A673 (cell line): Measurements from ENCODE around the gene ST7L.

Source experiments
- EZH2 ChIP-seq: fragments of 200-600 bp; sonication (generic); IDR thresholded peaks from 2 replicates; pipeline ENCODE4 v1.6.1; 2017; ENCODE audit warnings: borderline replicate concordance, low read depth, mild to moderate bottlenecking, mixed read lengths, antibody characterized with exemption, low read length; ENCODE audit not compliant: poor library complexity, severe bottlenecking
- TF ChIP-seq, protein P1 (sequence below): fragments of 300-800, 200-600 bp; sonication (generic); conservative IDR thresholded peaks from 2 replicates; pipeline ENCODE4 v1.5.1; 2017; ENCODE audit warnings: low read depth, mild to moderate bottlenecking, antibody characterized with exemption, low read length, moderate library complexity, mixed read lengths

DNA sequence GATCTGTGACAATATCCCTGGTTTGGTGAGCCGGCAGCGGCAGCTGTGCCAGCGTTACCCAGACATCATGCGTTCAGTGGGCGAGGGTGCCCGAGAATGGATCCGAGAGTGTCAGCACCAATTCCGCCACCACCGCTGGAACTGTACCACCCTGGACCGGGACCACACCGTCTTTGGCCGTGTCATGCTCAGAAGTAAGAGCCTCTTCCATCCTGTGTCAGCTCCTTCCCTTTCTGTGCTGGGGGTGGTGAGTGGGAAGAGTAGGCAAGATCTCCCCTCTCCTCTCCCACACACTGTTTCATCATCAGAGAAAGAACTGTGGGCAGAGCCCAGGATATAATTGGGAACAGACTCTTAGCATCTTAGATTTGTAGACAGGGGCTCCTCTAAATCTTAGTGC lies 104.0 kb downstream of the ST7L start:
- TF ChIP-seq, protein P1, sequence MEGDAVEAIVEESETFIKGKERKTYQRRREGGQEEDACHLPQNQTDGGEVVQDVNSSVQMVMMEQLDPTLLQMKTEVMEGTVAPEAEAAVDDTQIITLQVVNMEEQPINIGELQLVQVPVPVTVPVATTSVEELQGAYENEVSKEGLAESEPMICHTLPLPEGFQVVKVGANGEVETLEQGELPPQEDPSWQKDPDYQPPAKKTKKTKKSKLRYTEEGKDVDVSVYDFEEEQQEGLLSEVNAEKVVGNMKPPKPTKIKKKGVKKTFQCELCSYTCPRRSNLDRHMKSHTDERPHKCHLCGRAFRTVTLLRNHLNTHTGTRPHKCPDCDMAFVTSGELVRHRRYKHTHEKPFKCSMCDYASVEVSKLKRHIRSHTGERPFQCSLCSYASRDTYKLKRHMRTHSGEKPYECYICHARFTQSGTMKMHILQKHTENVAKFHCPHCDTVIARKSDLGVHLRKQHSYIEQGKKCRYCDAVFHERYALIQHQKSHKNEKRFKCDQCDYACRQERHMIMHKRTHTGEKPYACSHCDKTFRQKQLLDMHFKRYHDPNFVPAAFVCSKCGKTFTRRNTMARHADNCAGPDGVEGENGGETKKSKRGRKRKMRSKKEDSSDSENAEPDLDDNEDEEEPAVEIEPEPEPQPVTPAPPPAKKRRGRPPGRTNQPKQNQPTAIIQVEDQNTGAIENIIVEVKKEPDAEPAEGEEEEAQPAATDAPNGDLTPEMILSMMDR: no peak
- TF ChIP-seq EZH2: no peak
